Measurements from ENCODE around the gene CAPN2. TPM values are rescaled to one million over a fixed set of nuclear protein-coding genes. Genes with fewer than 3 reads are reported as not detected.

CAPN2 gene
- total and polyA plus RNA-seq, 2 experiments from 2014 or later: 8.4 to 17.8 TPM

DNA sequence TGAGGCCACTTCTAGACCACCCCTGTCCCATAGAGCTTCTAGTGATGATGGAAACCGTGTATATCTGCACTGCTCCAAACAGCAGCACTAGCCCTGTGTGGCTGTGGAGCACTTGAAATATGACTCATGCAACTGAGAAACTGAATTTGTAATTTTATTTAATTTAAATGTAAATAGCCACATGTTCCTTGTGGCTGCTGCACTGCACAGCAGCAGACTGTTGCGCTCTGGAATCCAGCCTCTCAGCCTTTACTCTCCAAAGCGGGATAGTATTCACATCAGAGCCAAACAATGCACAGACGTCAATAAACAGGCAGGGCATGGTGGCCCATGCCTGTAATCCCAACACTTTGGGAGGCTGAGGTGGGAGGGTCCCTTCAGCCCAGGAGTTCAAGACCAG is 12.0 kb downstream of the CAPN2 start:
- Histone ChIP-seq H3K27me3 (ENCODE audit: insufficient read depth) (peaks cover 71% of the 10 kb centered on the region), H3K4me3 (no peak overlapping the region), H3K27ac (ENCODE audit: low read depth) (no peak overlapping the region), H2AFZ (no peak overlapping the region), H3F3A (replicated peaks; ENCODE audit: low read depth) (0 out of 2 replicates have a peak, but pooled peaks cover 5% of the 10 kb centered on the region), H3K79me2 (replicated peaks; ENCODE audit: insufficient read depth) (no peaks in the 10 kb centered on the region), H3K4me1 (ENCODE audit: insufficient read depth) (peaks cover 28% of the 10 kb centered on the region), H4K20me1 (replicated peaks; ENCODE audit: insufficient read depth) (no peaks in the 10 kb centered on the region), H3K4me2 (no peak overlapping the region), H3K36me3 (ENCODE audit: insufficient read depth) (no peaks in the 10 kb centered on the region), H3K9me2 (ENCODE audit: insufficient read depth) (peaks cover 10% of the 10 kb centered on the region)
- Mint-ChIP-seq H3K36me3 (ENCODE audit: low read depth) (peaks cover 38% of the 10 kb centered on the region), H3K27me3 (ENCODE audit: insufficient read depth, low read depth, poor library complexity) (peaks cover 40% of the 10 kb centered on the region), H3K4me1 (peaks cover 32% of the 10 kb centered on the region), H3K9me3 (no peaks in the 10 kb centered on the region; the same call in 1 of the 3 replicates), H3K27ac (no peak overlapping the region), H3K4me3 (no peak overlapping the region)
- no peak for TF ChIP-seq JUNB (IDR thresholded peaks at IDR 0.05; ENCODE audit: unreplicated experiment)
- TF ChIP-seq ZNF114 (CRISPR knock-in tag; IDR thresholded peaks at IDR 0.05): no peak
- TF ChIP-seq ZNF331 (CRISPR knock-in tag; IDR thresholded peaks at IDR 0.05; ENCODE audit: low read depth): no peak
- no peak for TF ChIP-seq CREB1 (CRISPR knock-in tag; IDR thresholded peaks at IDR 0.05; ENCODE audit: low read depth)
- TF ChIP-seq, protein P1, sequence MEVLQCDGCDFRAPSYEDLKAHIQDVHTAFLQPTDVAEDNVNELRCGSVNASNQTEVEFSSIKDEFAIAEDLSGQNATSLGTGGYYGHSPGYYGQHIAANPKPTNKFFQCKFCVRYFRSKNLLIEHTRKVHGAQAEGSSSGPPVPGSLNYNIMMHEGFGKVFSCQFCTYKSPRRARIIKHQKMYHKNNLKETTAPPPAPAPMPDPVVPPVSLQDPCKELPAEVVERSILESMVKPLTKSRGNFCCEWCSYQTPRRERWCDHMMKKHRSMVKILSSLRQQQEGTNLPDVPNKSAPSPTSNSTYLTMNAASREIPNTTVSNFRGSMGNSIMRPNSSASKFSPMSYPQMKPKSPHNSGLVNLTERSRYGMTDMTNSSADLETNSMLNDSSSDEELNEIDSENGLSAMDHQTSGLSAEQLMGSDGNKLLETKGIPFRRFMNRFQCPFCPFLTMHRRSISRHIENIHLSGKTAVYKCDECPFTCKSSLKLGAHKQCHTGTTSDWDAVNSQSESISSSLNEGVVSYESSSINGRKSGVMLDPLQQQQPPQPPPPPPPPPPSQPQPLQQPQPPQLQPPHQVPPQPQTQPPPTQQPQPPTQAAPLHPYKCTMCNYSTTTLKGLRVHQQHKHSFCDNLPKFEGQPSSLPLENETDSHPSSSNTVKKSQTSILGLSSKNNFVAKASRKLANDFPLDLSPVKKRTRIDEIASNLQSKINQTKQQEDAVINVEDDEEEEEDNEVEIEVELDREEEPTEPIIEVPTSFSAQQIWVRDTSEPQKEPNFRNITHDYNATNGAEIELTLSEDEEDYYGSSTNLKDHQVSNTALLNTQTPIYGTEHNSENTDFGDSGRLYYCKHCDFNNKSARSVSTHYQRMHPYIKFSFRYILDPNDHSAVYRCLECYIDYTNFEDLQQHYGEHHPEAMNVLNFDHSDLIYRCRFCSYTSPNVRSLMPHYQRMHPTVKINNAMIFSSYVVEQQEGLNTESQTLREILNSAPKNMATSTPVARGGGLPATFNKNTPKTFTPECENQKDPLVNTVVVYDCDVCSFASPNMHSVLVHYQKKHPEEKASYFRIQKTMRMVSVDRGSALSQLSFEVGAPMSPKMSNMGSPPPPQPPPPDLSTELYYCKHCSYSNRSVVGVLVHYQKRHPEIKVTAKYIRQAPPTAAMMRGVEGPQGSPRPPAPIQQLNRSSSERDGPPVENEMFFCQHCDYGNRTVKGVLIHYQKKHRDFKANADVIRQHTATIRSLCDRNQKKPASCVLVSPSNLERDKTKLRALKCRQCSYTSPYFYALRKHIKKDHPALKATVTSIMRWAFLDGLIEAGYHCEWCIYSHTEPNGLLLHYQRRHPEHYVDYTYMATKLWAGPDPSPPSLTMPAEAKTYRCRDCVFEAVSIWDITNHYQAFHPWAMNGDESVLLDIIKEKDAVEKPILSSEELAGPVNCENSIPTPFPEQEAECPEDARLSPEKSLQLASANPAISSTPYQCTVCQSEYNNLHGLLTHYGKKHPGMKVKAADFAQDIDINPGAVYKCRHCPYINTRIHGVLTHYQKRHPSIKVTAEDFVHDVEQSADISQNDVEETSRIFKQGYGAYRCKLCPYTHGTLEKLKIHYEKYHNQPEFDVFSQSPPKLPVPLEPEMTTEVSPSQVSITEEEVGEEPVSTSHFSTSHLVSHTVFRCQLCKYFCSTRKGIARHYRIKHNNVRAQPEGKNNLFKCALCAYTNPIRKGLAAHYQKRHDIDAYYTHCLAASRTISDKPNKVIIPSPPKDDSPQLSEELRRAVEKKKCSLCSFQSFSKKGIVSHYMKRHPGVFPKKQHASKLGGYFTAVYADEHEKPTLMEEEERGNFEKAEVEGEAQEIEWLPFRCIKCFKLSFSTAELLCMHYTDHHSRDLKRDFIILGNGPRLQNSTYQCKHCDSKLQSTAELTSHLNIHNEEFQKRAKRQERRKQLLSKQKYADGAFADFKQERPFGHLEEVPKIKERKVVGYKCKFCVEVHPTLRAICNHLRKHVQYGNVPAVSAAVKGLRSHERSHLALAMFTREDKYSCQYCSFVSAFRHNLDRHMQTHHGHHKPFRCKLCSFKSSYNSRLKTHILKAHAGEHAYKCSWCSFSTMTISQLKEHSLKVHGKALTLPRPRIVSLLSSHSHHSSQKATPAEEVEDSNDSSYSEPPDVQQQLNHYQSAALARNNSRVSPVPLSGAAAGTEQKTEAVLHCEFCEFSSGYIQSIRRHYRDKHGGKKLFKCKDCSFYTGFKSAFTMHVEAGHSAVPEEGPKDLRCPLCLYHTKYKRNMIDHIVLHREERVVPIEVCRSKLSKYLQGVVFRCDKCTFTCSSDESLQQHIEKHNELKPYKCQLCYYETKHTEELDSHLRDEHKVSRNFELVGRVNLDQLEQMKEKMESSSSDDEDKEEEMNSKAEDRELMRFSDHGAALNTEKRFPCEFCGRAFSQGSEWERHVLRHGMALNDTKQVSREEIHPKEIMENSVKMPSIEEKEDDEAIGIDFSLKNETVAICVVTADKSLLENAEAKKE (CRISPR knock-in tag; IDR thresholded peaks at IDR 0.05): no peak
- no peak for TF ChIP-seq STAT1 (IDR thresholded peaks at IDR 0.05; ENCODE audit: unreplicated experiment)
- TF ChIP-seq, protein P2, sequence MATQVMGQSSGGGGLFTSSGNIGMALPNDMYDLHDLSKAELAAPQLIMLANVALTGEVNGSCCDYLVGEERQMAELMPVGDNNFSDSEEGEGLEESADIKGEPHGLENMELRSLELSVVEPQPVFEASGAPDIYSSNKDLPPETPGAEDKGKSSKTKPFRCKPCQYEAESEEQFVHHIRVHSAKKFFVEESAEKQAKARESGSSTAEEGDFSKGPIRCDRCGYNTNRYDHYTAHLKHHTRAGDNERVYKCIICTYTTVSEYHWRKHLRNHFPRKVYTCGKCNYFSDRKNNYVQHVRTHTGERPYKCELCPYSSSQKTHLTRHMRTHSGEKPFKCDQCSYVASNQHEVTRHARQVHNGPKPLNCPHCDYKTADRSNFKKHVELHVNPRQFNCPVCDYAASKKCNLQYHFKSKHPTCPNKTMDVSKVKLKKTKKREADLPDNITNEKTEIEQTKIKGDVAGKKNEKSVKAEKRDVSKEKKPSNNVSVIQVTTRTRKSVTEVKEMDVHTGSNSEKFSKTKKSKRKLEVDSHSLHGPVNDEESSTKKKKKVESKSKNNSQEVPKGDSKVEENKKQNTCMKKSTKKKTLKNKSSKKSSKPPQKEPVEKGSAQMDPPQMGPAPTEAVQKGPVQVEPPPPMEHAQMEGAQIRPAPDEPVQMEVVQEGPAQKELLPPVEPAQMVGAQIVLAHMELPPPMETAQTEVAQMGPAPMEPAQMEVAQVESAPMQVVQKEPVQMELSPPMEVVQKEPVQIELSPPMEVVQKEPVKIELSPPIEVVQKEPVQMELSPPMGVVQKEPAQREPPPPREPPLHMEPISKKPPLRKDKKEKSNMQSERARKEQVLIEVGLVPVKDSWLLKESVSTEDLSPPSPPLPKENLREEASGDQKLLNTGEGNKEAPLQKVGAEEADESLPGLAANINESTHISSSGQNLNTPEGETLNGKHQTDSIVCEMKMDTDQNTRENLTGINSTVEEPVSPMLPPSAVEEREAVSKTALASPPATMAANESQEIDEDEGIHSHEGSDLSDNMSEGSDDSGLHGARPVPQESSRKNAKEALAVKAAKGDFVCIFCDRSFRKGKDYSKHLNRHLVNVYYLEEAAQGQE (IDR thresholded peaks at IDR 0.05; ENCODE audit: unreplicated experiment): no peak
- DNase-seq (ENCODE audit: low spot score) (no peak), ATAC-seq (no peak)
